H9 (cell line): ENCODE results near the gene ELOF1. TPM values are rescaled to one million over a fixed set of nuclear protein-coding genes. Genes with fewer than 3 reads are reported as not detected.

ENCODE experiments used
- DNase-seq: peaks from one replicate; pipeline ENCODE4 v3.0.0-alpha.2; 2017
- H2AFZ ChIP-seq: one replicate; pipeline ENCODE4 v1.6.1; 2013; ENCODE audit warnings: mild to moderate bottlenecking, low read length, control low read depth, moderate library complexity
- H2AK5ac ChIP-seq: 2 replicates; pipeline ENCODE4 v1.6.1; 2013; ENCODE audit warnings: low read length, control low read depth, mixed read lengths; ENCODE audit not compliant: insufficient read length
- H2BK120ac ChIP-seq: one replicate; pipeline ENCODE4 v1.6.1; 2013; ENCODE audit warnings: low read depth, mild to moderate bottlenecking, low read length, control low read depth, inconsistent platforms; ENCODE audit not compliant: poor library complexity, severe bottlenecking
- H2BK12ac ChIP-seq: 2 replicates; pipeline ENCODE4 v1.6.1; 2013; ENCODE audit warnings: low read length, control low read depth, mixed read lengths, low read depth; ENCODE audit not compliant: insufficient read length
- H2BK15ac ChIP-seq: 2 replicates; pipeline ENCODE4 v1.6.1; 2013; ENCODE audit warnings: low read depth, low read length, control low read depth
- H2BK20ac ChIP-seq: one replicate; pipeline ENCODE4 v1.6.1; 2013; ENCODE audit warnings: low read depth, mild to moderate bottlenecking, low read length, control low read depth, inconsistent platforms; ENCODE audit not compliant: poor library complexity, severe bottlenecking
- H2BK5ac ChIP-seq: 2 replicates; pipeline ENCODE4 v1.6.1; 2013; ENCODE audit warnings: low read length, control low read depth, mixed read lengths; ENCODE audit not compliant: insufficient read length
- H3K14ac ChIP-seq: 2 replicates; pipeline ENCODE4 v1.6.1; 2013; ENCODE audit warnings: low read length, control low read depth; ENCODE audit not compliant: insufficient read depth
- H3K18ac ChIP-seq: 2 replicates; pipeline ENCODE4 v1.6.1; 2013; ENCODE audit warnings: low read depth, mild to moderate bottlenecking, mixed read lengths, low read length, control low read depth; ENCODE audit not compliant: insufficient read length
- H3K23ac ChIP-seq: 2 replicates; pipeline ENCODE4 v1.6.1; 2013; ENCODE audit warnings: low read length, control low read depth, mixed read lengths, low read depth; ENCODE audit not compliant: insufficient read length
- H3K23me2 ChIP-seq: 2 replicates; pipeline ENCODE4 v1.6.1; 2013; ENCODE audit warnings: low read depth, mild to moderate bottlenecking, mixed read lengths, low read length, control low read depth; ENCODE audit not compliant: insufficient read length, poor library complexity, severe bottlenecking
- H3K27ac ChIP-seq: 2 replicates; pipeline ENCODE4 v1.5.1; 2013; ENCODE audit warnings: low read length, control low read depth, mixed read lengths, low read depth; ENCODE audit not compliant: insufficient read length
- H3K27me3 ChIP-seq: 2 replicates; pipeline ENCODE4 v1.6.1; 2013; ENCODE audit warnings: low read length, control low read depth, inconsistent platforms; ENCODE audit not compliant: insufficient read depth
- H3K4ac ChIP-seq: 2 replicates; pipeline ENCODE4 v1.6.1; 2013; ENCODE audit warnings: low read depth, mild to moderate bottlenecking, control low read depth, inconsistent platforms, low read length, moderate library complexity
- H3K4me1 ChIP-seq: 2 replicates; pipeline ENCODE4 v1.6.1; 2013; ENCODE audit warnings: low read length, control low read depth, inconsistent platforms; ENCODE audit not compliant: insufficient read depth
- H3K4me2 ChIP-seq: 2 replicates; pipeline ENCODE4 v1.6.1; 2013; ENCODE audit warnings: low read length, control low read depth, mixed read lengths; ENCODE audit not compliant: insufficient read length, insufficient read depth
- H3K56ac ChIP-seq: 2 replicates; pipeline ENCODE4 v1.6.1; 2013; ENCODE audit warnings: low read depth, mild to moderate bottlenecking, mixed read lengths, low read length, control low read depth; ENCODE audit not compliant: insufficient read length
- H3K79me1 ChIP-seq: 2 replicates; pipeline ENCODE4 v1.6.1; 2013; ENCODE audit warnings: low read depth, mild to moderate bottlenecking, moderate library complexity, low read length, control low read depth, inconsistent platforms; ENCODE audit not compliant: insufficient read depth, poor library complexity, severe bottlenecking
- H3K79me2 ChIP-seq: 2 replicates; pipeline ENCODE4 v1.6.1; 2013; ENCODE audit warnings: low read length, control low read depth, inconsistent platforms; ENCODE audit not compliant: insufficient read depth
- H3K9ac ChIP-seq: 2 replicates; pipeline ENCODE4 v1.6.1; 2013; ENCODE audit warnings: low read length, control low read depth, mixed read lengths; ENCODE audit not compliant: insufficient read length; ENCODE audit errors: extremely low read depth
- H3K9me3 ChIP-seq: one replicate; pipeline ENCODE4 v1.6.1; 2013; ENCODE audit warnings: low read depth, low read length, inconsistent platforms; ENCODE audit not compliant: control insufficient read depth
- H3T11ph ChIP-seq: one replicate; pipeline ENCODE4 v1.6.1; 2013; ENCODE audit warnings: mild to moderate bottlenecking, low read length, control low read depth, inconsistent platforms
- H4K20me1 ChIP-seq: one replicate; pipeline ENCODE4 v1.6.1; 2013; ENCODE audit not compliant: control insufficient read depth, insufficient read length, insufficient read depth
- H4K5ac ChIP-seq: 2 replicates; pipeline ENCODE4 v1.6.1; 2013; ENCODE audit warnings: low read depth, mild to moderate bottlenecking, mixed read lengths, low read length, control low read depth; ENCODE audit not compliant: insufficient read length
- H4K8ac ChIP-seq: replicated peaks from 2 replicates; pipeline ENCODE4 v1.6.1; 2013; ENCODE audit warnings: low read length, control low read depth, mixed read lengths, low read depth; ENCODE audit not compliant: insufficient read length
- H4K91ac ChIP-seq: 2 replicates; pipeline ENCODE4 v1.6.1; 2013; ENCODE audit warnings: low read depth, mild to moderate bottlenecking, moderate library complexity, mixed read lengths, low read length, control low read depth; ENCODE audit not compliant: insufficient read length
- H3K27ac Mint-ChIP-seq, 3 experiments: 2 replicates in 2 of 3; 3 replicates in 1 of 3; pipeline ENCODE4 v1.8.0; 2020 to 2021; ENCODE audit warnings: mixed read lengths in 3 of 3, mild to moderate bottlenecking in 1 of 3, moderate library complexity in 1 of 3
- H3K27me3 Mint-ChIP-seq: 2 replicates; pipeline ENCODE4 v1.8.0; 2021; ENCODE audit warnings: low read depth, mild to moderate bottlenecking, moderate library complexity, mixed read lengths
- H3K36me3 Mint-ChIP-seq, 3 experiments: 2 replicates in 2 of 3; 3 replicates in 1 of 3; pipeline ENCODE4 v1.8.0; 2020 to 2021; ENCODE audit warnings: low read depth in 3 of 3, mixed read lengths in 3 of 3; ENCODE audit not compliant: insufficient read depth in 1 of 3
- H3K4me1 Mint-ChIP-seq, 2 experiments: 2 replicates each; pipeline ENCODE4 v1.8.0; 2020; ENCODE audit warnings: mixed read lengths in 2 of 2
- H3K4me3 Mint-ChIP-seq, 2 experiments: 2 replicates in 1 of 2; 3 replicates in 1 of 2; pipeline ENCODE4 v1.8.0; 2020 to 2021; ENCODE audit warnings: mild to moderate bottlenecking in 2 of 2, mixed read lengths in 2 of 2, moderate library complexity in 1 of 2
- H3K9me3 Mint-ChIP-seq, 2 experiments: 2 replicates in 1 of 2; 3 replicates in 1 of 2; pipeline ENCODE4 v1.8.0; 2020; ENCODE audit warnings: mild to moderate bottlenecking in 2 of 2, mixed read lengths in 2 of 2, moderate library complexity in 1 of 2
- CTCF ChIP-seq: fragments of 200-600 bp; sonication (generic); conservative IDR thresholded peaks from 3 replicates; pipeline ENCODE4 v1.8.0; 2021; ENCODE audit warnings: antibody characterized with exemption, mild to moderate bottlenecking
- WGBS: extraction: QIAGEN DNeasy Blood & Tissue Kit; methylation state at CpG from one replicate; pipeline ENCODE4 v1.1.7; 2013; ENCODE audit warnings: missing lambda C conversion rate, low lambda C conversion rate, mixed read lengths; ENCODE audit not compliant: insufficient read length; ENCODE audit errors: extremely low coverage; 5-methylcytosine and 5-hydroxymethylcytosine counted together
- total RNA-seq: library from RNA; stranded (reverse); gene quantifications from 2 replicates; pipeline ENCODE4 v1.2.1, GENCODE V29; 2021

The ELOF1 gene
- total RNA-seq, 1 experiment from 2014 or later: 84.9 TPM

GRCh38 chr19:11505032-11505503 is 54.0 kb downstream of the ELOF1 start:
- Histone ChIP-seq H3K4me1 (no peaks in the 10 kb centered on the region), H2BK5ac (no peak overlapping the region), H3K4ac (no peak overlapping the region), H2BK20ac (no peak overlapping the region), H3K14ac (peak overlapping the region; percentile 90; the same call in 1 of the 2 replicates), H3K23me2 (peaks cover 5% of the 10 kb centered on the region), H2BK12ac (no peak overlapping the region), H4K8ac (no peak overlapping the region), H3K23ac (no peak overlapping the region), H3K27me3 (no peaks in the 10 kb centered on the region), H4K5ac (no peak overlapping the region), H4K91ac (no peak overlapping the region), H3T11ph (no peak overlapping the region), H2AK5ac (no peak overlapping the region), H2AFZ (no peak overlapping the region), H4K20me1 (no peaks in the 10 kb centered on the region), H3K79me1 (no peaks in the 10 kb centered on the region), H3K79me2 (no peaks in the 10 kb centered on the region), H3K4me2 (peak overlapping the region; percentile 56), H3K27ac (no peak overlapping the region), H3K18ac (no peak overlapping the region), H3K9ac (peak overlapping the region; percentile 31), H2BK120ac (no peak overlapping the region), H3K56ac (no peak overlapping the region), H2BK15ac (no peak overlapping the region), H3K9me3 (no peaks in the 10 kb centered on the region)
- Mint-ChIP-seq H3K27ac (peak overlapping the region; percentile 8 to 95 (median 59); a peak in 3 of 7 replicates), H3K4me3 (peak overlapping the region; percentile 81 to 90), H3K9me3 (no peaks in the 10 kb centered on the region), H3K27me3 (no peaks in the 10 kb centered on the region), H3K36me3 (peaks cover 0 to 2% (median 0%) of the 10 kb centered on the region in 3 experiments; a peak in 1 of 7 replicates), H3K4me1 (peaks cover 10 to 13% of the 10 kb centered on the region in 2 experiments)
- no peak for TF ChIP-seq CTCF
- WGBS: no CpG with 5 or more reads among the region's 33 CpGs
- DNase-seq: peak; percentile 99
